SK-N-SH treated with all-trans-retinoic acid at 6 μM for 48 hours (cell line): ENCODE measurements around the gene RPA3.

Experiments used
- BACH2 ChIP-seq: fragments of 250-450 bp; sonication (Bioruptor Pico); IDR thresholded peaks from 2 replicates; pipeline ENCODE4 v1.9.0; 2021; ENCODE audit warnings: mild to moderate bottlenecking, borderline replicate concordance
- CREB5 ChIP-seq: fragments of 250-450 bp; sonication (Bioruptor Pico); IDR thresholded peaks from 2 replicates; pipeline ENCODE4 v1.5.1; 2020; ENCODE audit warnings: low read depth, mild to moderate bottlenecking, moderate library complexity
- ESRRG ChIP-seq: fragments of 250-450 bp; sonication (Bioruptor Pico); IDR thresholded peaks from 2 replicates; pipeline ENCODE4 v1.6.1; 2021; ENCODE audit warnings: mild to moderate bottlenecking
- GLIS3 ChIP-seq: fragments of 250-450 bp; sonication (Bioruptor Pico); IDR thresholded peaks from 2 replicates; pipeline ENCODE4 v1.5.0; 2020; ENCODE audit warnings: mild to moderate bottlenecking, moderate library complexity

GRCh38 chr7:7739204-7740036, 21.0 kb upstream of the RPA3 start:
- TF ChIP-seq CREB5 (CRISPR knock-in tag) (no peak), GLIS3 (CRISPR knock-in tag) (no peak), ESRRG (no peak), BACH2 (no peak)
